HG03439 (cell line): ENCODE data around the gene C2orf68.
A peak's percentile ranks its signal among the peaks of the same experiment; 100 is the strongest.
"Not testable (repeated sequence)": the region's sequence is repeated elsewhere in the genome, so short reads cannot be mapped to it uniquely, and the experiment has no call there.

ENCODE experiments used
- ATAC-seq: cut with Tn5 transposase; IDR thresholded peaks from one replicate; pipeline ENCODE4 v1.9.1; 2021; ENCODE audit warnings: mild to moderate bottlenecking, moderate library complexity; ENCODE audit not compliant: unreplicated experiment

Gene C2orf68

DNA sequence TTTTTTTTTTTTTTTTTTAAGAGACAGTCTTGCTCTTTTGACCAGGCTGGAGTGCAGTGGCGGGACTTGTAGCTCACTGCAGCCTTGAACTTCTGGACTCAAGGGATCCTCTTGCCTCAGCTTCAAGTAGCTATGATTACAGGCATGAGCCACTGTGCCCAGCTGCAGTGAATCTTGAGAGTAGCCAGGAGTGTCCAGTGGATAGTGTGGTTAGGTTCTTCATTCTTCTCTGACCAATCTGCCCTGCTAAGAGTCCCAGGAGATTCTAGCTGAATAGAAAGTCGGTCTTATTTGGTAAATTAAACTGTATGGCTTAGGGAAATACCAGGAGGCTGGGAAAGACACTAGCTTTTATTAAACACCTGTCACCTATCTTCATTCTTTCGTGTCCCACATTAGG lies 19.4 kb upstream of the C2orf68 start:
- ATAC-seq: no peak

DNA sequence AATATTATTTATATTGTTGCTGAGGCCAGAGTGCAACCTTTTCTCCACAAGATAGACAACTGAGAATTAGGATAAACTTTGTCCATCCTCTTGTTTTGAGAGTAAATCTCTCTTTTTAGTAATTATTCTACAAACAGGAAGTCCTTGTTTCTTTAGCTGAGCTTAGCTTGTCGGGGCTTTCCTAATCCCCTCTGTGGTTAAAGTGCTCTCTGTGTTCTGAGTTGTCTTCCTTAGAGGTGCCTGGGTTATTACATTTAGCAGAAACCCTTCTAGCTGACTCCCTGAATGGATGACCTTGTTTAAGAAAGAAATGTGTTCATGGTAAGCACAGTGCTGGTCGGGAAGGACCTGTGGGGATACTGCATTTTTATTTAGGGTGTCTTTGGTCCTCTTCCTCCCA lies 16.8 kb upstream of the C2orf68 start:
- ATAC-seq: no peak

DNA sequence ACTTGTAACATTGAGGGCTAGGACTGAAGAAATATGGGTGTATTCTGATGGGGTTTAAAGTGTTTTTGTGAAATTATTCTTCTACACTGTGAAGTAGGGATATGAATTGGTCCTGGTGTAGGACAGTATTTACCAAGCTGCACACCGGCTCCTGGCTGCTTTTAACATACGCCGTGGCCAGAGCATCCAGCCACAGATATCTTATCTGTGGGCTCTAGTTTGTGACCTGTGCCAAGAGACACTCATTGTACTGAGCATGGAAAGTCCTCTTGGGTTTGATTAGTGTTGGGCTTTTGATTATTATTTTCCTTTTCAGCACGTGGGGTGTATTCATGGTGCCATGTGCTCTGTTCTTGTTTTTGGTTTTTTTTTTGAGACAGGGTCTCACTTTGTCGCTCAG lies 12.1 kb upstream of the C2orf68 start:
- no peak for ATAC-seq

GRCh38 chr2:85621338-85621737 lies 9.5 kb upstream of the C2orf68 start:
- ATAC-seq: no peak

DNA sequence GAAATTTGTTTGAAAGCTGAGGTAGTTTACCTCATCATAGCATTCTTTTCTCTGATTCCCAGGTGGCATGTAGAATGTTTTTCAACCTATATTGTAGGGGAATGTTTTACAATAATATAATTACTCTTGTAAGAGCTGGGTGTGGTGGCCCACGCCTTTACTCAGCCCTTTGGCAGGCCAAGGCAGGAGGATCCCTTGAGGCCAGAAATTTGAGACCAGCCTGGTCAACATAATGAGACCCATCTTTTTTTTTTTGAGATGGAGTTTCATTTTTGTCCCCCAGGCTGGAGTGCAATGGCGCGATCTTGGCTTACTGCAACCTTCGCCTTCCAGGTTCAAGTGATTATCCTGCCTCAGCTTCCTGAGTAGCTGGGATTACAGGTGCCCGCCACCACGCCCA lies 7.8 kb upstream of the C2orf68 start:
- no peak for ATAC-seq

DNA sequence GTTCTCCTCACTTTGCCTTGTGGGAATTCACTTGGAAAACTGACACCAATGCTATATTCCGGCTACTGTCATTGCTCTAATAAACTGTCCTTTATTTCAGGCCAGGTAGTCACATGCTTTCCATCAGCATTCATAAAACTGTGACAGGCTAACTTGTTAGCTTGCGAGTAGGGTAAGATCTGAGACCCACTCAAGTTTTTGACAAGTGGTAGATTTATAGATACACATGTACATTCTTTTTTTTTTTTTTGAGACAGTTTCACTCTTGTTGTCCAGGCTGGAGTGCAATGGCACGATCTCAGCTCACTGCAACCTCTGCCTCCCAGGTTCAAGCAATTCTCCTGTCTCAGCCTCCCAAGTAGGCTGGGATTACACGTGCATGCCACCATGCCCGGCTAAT lies 5.9 kb upstream of the C2orf68 start:
- not testable (repeated sequence) for ATAC-seq

DNA sequence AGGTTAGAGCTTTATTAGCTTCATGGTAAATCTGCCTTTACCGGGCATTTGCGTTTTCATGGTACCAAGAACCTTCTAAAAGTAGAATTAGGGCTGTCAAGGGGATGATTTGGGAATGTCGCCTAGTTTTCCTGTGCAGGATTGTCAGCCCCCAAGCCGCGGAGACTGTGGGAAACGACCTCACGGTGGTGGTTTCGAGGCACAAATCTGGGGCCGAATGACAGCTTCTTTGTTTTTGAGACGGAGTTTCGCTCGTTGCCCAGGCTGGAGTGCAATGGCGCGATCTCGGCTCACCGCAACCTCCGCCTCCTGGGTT lies 3.5 kb upstream of the C2orf68 start:
- no peak for ATAC-seq

- not testable (repeated sequence) for ATAC-seq
Observed at GRCh38 chr2:85614757-85615156, 2.9 kb upstream of the C2orf68 start.

DNA sequence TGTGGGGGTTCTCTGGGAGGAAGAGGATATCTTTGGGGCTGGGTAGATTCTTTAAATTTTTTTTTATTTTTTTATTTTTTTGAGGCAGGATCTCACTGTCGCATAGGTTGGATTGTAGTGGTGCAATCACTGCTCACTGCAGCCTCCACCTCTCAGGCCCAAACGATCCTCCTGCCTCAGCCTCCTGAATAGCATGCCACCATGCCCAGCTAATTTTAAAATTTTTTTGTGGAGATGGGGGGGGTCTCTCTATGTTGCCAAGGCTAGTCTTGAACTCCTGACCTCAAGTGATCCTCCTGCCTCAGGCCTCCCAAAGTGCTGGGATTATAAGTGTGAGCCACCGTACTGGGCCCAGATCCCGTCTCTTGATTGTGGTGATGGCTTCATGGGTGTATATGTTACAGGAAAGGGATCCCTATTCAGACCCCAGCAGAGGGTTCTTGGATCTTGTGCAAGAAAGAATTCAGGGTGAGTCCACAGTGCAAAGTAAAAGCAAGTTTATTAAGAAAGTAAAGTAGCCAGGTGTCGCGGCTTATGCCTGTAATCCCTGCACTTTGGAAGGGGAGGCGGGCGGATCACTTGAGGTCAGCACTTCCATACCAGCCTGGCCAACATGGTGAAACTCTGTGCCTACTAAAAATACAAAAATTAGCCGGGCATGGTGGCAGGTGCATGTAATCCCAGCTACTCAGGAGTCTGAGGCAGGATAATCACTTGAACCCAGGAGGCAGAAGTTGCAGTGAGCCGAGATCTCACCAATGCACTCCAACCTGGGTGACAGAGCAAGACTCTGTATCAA lies 2.0 kb upstream of the C2orf68 start:
- ATAC-seq: no peak

- peak; percentile 15 for ATAC-seq
Observed at GRCh38 chr2:85611217-85611704, 605 bp downstream of the C2orf68 start.

DNA sequence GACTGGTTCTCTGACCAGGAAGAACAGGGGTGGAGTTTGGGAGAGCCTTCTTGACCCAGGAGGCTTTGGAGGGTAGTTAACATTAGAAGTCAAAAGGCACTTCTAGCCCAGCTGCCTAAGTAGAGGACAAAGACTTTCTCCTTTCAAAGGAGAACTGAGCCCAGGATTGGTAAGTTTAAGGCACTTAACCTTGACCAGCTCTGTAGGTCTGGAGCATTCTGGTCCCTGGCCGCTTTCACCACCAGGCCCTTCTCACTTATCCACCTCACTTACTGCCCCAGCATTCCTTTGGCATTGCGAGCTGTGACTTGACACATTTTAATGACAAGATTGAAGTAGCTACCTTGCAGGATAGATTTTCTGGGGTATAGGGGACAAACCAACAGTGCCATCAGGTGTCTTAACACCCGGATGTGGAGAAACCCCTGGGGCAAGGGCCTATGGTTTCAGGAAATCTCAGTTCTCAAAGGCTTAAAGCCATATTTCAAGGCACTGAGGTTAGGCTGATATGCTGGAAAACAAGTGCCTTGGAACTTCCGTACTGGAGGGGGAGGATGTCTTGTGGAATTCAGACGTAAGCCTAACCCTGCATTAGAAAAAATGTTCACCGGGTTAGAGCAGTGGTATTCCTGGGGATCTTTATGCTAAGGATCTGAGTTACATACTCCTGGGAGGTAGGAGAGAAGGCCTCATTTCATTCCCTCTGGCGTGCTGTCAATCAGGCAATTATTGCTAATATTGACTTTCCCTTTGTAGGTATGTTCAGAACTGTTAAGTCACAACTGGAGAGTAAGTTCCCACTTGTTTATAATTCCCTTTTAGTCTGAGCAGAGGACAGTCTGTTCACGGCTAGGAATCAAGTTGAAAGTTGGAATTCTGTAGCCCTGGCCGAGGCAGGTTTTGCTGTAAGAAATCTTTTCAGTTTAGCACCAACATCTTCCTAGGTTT lies 4.3 kb downstream of the C2orf68 start:
- ATAC-seq: no peak

GRCh38 chr2:85606116-85606455 lies 5.8 kb downstream of the C2orf68 start:
- ATAC-seq: no peak

DNA sequence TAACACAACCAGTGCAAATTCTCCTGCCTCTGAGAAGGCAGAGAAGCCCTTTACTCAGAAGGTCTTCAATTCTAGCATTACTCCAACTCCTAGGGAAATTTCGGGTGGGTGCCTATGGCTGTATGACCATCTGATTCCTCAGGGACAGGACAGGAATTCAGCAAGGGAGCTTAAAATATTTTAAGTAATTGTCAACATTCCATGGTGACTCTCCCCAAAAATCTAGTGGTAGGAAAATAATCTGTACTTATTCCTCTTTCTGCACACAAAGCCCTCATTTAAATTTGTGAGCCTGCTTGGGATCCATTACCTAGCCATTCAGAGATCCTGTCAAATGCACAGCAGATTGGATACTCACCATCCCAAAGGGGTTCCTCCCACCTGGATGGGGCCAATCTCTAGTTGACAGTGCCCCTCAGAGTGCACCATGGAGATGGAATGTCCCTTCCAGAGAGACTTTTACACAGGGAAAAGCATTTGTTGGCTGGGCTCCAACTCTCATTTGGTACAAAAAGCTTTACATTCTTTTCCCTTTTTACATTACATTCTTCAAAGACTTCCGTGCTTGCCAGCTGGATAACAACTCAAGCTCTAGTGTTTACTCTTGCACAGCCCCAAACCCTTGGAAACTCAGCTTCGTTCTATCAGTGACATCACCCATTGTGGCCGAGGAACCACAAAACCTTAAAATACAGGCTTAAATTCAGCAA lies 6.3 kb downstream of the C2orf68 start:
- ATAC-seq: no peak

DNA sequence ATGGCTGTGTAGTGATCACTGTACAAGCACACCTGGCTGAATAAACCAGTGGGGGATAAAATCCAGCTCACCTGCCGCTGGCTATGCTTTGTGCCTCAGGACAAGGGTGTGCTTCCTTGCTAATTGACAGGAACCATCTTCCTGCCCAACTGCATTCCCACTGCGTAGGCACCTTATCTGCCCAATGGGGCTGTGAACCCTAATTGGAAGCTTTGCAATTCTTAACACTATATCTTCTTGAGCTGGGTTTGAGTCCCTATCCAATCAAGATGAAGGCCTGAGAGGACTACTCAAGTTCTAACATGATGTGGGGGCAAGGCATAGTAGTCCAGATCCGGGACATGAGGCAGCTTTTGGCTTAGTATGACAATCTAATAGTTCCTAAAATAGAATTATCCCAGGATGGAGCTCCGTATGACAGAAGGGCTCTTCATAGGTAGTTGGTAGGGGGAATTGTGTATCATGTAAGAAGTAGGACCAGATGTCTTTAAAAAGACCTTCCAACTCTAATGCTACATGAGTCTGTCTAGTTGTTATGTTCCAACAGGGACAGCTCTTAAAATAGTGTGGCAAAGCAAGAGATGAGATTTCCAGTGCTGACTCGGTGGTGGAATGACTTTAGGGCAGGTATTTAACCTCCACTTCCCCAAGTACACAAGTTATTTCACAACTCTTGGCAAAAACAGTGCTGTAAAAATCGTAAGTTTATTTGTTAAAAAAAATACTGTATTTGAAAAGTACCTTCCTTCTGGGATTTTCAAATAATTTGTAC lies 7.1 kb downstream of the C2orf68 start:
- ATAC-seq: no peak

DNA sequence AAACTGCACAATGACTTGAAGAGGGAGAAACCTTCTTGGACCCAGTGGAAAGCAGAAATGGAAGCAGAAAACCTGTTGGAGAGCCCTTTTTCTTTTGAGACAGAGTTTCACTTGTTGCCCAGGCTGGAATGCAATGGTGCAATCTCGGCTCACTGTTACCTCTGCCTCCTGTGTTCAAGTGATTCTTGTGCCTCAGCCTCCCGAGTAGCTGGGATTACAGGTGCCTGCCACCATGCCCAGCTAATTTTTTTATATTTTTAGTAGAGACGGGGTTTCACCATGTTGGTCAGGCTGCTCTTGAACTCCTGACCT lies 7.8 kb downstream of the C2orf68 start:
- ATAC-seq: not testable (repeated sequence)

DNA sequence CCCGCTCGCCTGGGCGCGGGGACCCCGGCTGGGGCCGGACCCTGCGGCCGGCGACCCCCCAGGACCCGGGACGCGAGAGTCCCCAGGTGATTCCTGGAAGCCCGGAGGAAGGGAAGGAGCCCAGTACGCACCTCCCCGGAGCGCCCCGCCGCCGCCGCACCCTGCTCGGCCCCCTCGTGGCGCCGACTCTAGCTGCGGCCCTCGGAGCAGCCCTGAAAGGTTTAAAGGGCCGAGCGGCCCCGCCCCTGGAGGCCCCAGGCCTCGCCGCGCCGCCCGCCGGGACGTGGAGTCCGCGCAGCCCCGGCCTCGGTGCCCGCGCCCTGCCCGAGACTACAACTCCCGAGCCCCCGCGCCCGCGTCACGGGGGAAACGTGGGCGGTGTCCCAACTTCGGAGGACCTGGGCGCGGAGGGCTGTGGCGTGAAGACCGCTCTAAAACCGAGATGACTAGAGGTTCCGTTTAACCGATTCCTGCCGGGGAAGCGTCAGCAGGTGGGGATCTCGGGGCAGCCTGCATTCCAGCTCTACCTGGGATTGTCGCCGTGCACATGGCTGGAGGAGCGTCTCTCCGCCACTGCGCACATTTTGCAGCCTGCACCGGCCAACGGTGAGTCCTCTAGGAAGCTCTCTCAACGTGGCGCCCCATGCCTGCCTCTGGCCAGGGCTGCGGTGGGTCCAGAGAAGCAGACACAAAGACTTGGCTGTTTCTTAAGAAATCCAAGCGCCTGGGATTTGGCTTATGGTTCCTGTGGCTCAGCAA lies 9.2 kb downstream of the C2orf68 start, which contains the start of gene TMEM150A:
TMEM150A (minus strand) TSS at position 223 of the 759 bp plus-strand sequence. CDS start 750 bp downstream, outside the sequence.
- peak; percentile 91 for ATAC-seq

DNA sequence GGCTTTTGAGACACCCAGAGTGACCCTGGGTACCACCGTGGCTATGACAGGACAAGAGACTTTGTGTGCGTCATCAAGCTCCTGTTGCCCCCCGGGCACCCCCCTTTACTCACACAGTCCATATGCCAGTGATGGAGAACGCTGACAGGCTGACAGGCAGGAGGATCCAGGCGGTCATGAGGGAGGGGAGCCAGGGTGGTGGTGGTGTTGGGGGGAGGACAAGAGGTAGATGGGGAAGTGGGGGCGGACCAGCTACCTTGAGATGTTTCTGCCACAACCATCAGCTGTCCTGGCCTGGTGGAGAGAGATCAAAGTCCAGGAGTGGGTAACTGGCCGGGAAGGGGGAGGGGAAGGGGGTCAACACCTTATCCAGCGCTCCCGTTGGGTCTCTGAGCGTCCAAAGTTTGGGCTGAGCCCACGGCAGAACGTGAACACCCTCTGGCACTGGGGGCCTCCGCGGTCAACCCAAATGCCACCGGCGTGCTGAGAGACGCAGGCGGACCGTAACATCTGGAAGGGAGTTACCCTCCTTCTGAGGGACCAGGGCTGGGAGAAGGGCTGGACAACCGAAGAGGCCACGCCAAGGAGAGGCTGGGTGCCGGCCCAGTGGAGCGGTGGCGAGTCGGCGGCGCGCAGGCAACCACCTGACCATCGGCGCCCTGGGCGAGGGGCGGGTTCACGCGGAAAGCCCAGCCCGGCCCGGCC lies 9.9 kb downstream of the C2orf68 start:
- peak; percentile 37 for ATAC-seq

DNA sequence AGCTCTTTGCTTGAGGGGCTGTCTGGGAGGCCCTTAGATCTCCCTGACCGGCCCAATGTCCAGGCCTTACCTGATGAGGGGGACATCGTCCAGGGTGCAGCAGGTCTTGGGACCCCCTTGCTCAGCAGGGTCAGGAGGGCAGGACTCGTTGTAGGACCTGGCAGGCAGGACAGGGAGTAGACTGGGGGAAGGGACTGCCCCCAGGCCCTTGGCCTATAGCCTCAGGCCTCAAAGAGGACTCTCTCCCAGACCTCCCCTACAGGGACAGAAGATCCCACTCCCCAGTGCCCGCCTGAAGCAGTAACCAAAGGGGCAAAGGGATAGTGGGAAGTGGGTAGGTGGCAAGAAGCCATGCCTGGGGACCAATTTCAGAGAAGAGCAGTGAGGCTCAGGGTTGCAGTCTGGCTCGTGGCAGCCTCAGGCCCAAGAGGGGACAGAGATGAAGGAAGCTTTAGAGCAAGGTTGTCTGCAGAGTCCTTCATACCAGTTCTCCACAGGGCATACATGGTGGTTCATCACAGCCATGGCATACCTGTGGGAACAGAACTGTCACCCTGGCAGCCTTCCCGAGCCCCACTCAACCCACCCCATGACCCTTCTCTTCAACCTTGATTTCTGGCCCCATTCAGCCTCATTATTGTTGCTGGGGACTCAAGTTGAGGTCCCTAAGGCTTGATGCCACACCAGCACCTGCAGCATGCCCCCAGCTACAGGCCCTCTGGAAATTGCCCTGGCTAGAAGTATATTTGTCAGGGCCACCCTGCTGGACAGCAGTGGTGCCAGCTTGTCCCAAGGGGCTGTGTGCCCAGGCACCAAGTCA lies 10.7 kb downstream of the C2orf68 start:
- ATAC-seq: no peak

- no peak for ATAC-seq
Observed at GRCh38 chr2:85600235-85600575, 11.7 kb downstream of the C2orf68 start.
